IMR-90 (cell line): ENCODE data around the gene ZDHHC14. TPM values are rescaled to one million over a fixed set of nuclear protein-coding genes. Genes with fewer than 3 reads are reported as not detected.

ENCODE experiments used
- ATAC-seq: fragments of 200-7000 bp; cut with Tn5 transposase; 2 replicates; pipeline ENCODE4 v1.9.1; 2020; ENCODE audit warnings: low read depth, mild to moderate bottlenecking, moderate library complexity
- BruUV-seq: library from RNA; stranded (reverse); fragments of 400-500 nt; replicated peaks from 2 replicates; lab custom pipeline; 2021; lab: Mats Ljungman, UMichigan
- CTCF ChIA-PET: fragments of 300-600 bp; formaldehyde crosslinking; extraction: SDS; loops from one replicate; lab custom pipeline; 2021; ENCODE audit warnings: antibody characterized with exemption; lab: Yijun Ruan, JAX
- POLR2A ChIA-PET: fragments of 300-600 bp; sonication (Branson Sonifier 250); formaldehyde crosslinking; loops from one replicate; lab custom pipeline; 2022; ENCODE audit warnings: antibody characterized with exemption; ENCODE audit not compliant: unreplicated experiment; lab: Charles Lee
- DNase-seq: peaks from one replicate; pipeline ENCODE4 v3.0.0; 2013
- H2AFZ ChIP-seq: replicated peaks from 2 replicates; pipeline ENCODE3; 2013; ENCODE audit warnings: low read length, mild to moderate bottlenecking; ENCODE audit not compliant: poor library complexity
- H2AK5ac ChIP-seq: 2 replicates; pipeline ENCODE4 v1.6.1; 2013; ENCODE audit warnings: low read depth, low read length, inconsistent platforms
- H2AK9ac ChIP-seq: replicated peaks from 2 replicates; pipeline ENCODE3; 2013; ENCODE audit warnings: mild to moderate bottlenecking, low read depth, low read length, moderate library complexity; ENCODE audit not compliant: poor library complexity
- H2BK120ac ChIP-seq: 2 replicates; pipeline ENCODE4 v1.6.1; 2013; ENCODE audit warnings: low read depth, low read length, inconsistent platforms
- H2BK15ac ChIP-seq: 3 replicates; pipeline ENCODE4 v1.6.1; 2013; ENCODE audit warnings: low read depth, low read length, inconsistent platforms
- H2BK20ac ChIP-seq: 2 replicates; pipeline ENCODE4 v1.6.1; 2013; ENCODE audit warnings: low read depth, mild to moderate bottlenecking, inconsistent platforms, low read length, moderate library complexity
- H2BK5ac ChIP-seq: 2 replicates; pipeline ENCODE4 v1.6.1; 2013; ENCODE audit warnings: mild to moderate bottlenecking, low read depth, low read length, inconsistent platforms; ENCODE audit not compliant: poor library complexity, severe bottlenecking
- H3K14ac ChIP-seq: replicated peaks from 2 replicates; pipeline ENCODE4 v1.6.1; 2013; ENCODE audit warnings: low read depth, low read length, inconsistent platforms
- H3K18ac ChIP-seq: 2 replicates; pipeline ENCODE4 v1.6.1; 2013; ENCODE audit warnings: low read depth, low read length, control low read depth
- H3K23ac ChIP-seq: 2 replicates; pipeline ENCODE4 v1.6.1; 2013; ENCODE audit warnings: low read depth, low read length, inconsistent platforms
- H3K27ac ChIP-seq: 2 replicates; pipeline ENCODE4 v1.5.1; 2013; ENCODE audit warnings: mild to moderate bottlenecking, control low read depth, low read length; ENCODE audit not compliant: insufficient read depth
- H3K27me3 ChIP-seq: 2 replicates; pipeline ENCODE4 v1.6.1; 2013; ENCODE audit warnings: low read length; ENCODE audit not compliant: control insufficient read depth, insufficient read depth
- H3K36me3 ChIP-seq: 2 replicates; pipeline ENCODE4 v1.6.1; 2013; ENCODE audit warnings: low read length, mixed read lengths; ENCODE audit not compliant: control insufficient read depth, insufficient read depth
- H3K4ac ChIP-seq: 2 replicates; pipeline ENCODE4 v1.6.1; 2013; ENCODE audit warnings: low read depth, low read length, inconsistent platforms
- H3K4me1 ChIP-seq: 2 replicates; pipeline ENCODE4 v1.6.1; 2013; ENCODE audit warnings: low read length, mixed read lengths; ENCODE audit not compliant: control insufficient read depth, insufficient read depth
- H3K4me2 ChIP-seq: 2 replicates; pipeline ENCODE4 v1.6.1; 2013; ENCODE audit warnings: low read depth, mild to moderate bottlenecking, control low read depth, low read length, moderate library complexity
- H3K4me3 ChIP-seq: 2 replicates; pipeline ENCODE4 v1.5.1; 2013; ENCODE audit warnings: low read depth, mild to moderate bottlenecking, control low read depth, low read length, moderate library complexity; ENCODE audit not compliant: insufficient read depth
- H3K56ac ChIP-seq: 2 replicates; pipeline ENCODE4 v1.6.1; 2013; ENCODE audit warnings: low read length, inconsistent platforms; ENCODE audit not compliant: insufficient read depth; ENCODE audit errors: extremely low read depth
- H3K79me1 ChIP-seq, 2 experiments: 2 replicates each; pipeline ENCODE4 v1.6.1; 2013; ENCODE audit warnings: low read length in 2 of 2, inconsistent platforms in 1 of 2, low read depth in 1 of 2
- H3K9ac ChIP-seq: 2 replicates; pipeline ENCODE4 v1.6.1; 2013; ENCODE audit warnings: low read depth, low read length, control low read depth
- H3K9me1 ChIP-seq: 2 replicates; pipeline ENCODE4 v1.6.1; 2013; ENCODE audit warnings: low read length, inconsistent platforms; ENCODE audit not compliant: insufficient read depth
- H3K9me3 ChIP-seq: 2 replicates; pipeline ENCODE4 v1.6.1; 2013; ENCODE audit warnings: low read length; ENCODE audit not compliant: control insufficient read depth, insufficient read depth
- H4K20me1 ChIP-seq: 2 replicates; pipeline ENCODE4 v1.6.1; 2013; ENCODE audit warnings: low read length, inconsistent platforms; ENCODE audit not compliant: insufficient read depth
- H4K5ac ChIP-seq: 2 replicates; pipeline ENCODE4 v1.6.1; 2013; ENCODE audit warnings: mild to moderate bottlenecking, low read depth, low read length, control low read depth
- H4K8ac ChIP-seq, 2 experiments: 2 replicates each; pipeline ENCODE4 v1.6.1; 2013; ENCODE audit warnings: low read depth in 2 of 2, low read length in 2 of 2, control low read depth in 1 of 2, inconsistent platforms in 1 of 2
- H4K91ac ChIP-seq: 2 replicates; pipeline ENCODE4 v1.6.1; 2013; ENCODE audit warnings: low read depth, low read length, inconsistent platforms; ENCODE audit not compliant: insufficient read depth
- BHLHE40 ChIP-seq: fragments of 150-350 bp; IDR thresholded peaks from 2 replicates; pipeline ENCODE4 v1.6.1; 2016; ENCODE audit warnings: mild to moderate bottlenecking, low read depth, low read length
- CEBPB ChIP-seq: IDR thresholded peaks from 2 replicates; pipeline ENCODE4 v1.6.1; 2012; ENCODE audit warnings: low read depth, low read length, improper control_type of control experiment
- FOS ChIP-seq: fragments of 150-350 bp; IDR thresholded peaks from 2 replicates; pipeline ENCODE4 v1.6.1; 2016; ENCODE audit warnings: low read depth, low read length
- MAFK ChIP-seq: IDR thresholded peaks from 2 replicates; pipeline ENCODE4 v1.6.1; 2012; ENCODE audit warnings: low read depth, low read length, improper control_type of control experiment
- MAZ ChIP-seq: IDR thresholded peaks from 2 replicates; pipeline ENCODE4 v1.6.1; 2012; ENCODE audit warnings: low read depth, mild to moderate bottlenecking, low read length, improper control_type of control experiment, moderate library complexity, borderline replicate concordance
- MXI1 ChIP-seq: IDR thresholded peaks from 2 replicates; pipeline ENCODE4 v1.6.1; 2012; ENCODE audit warnings: low read depth, mild to moderate bottlenecking, low read length, moderate library complexity, borderline replicate concordance
- NFE2L2 ChIP-seq: fragments of 150-350 bp; IDR thresholded peaks from 2 replicates; pipeline ENCODE4 v1.6.1; 2016; ENCODE audit warnings: low read depth, mild to moderate bottlenecking, low read length
- RCOR1 ChIP-seq: IDR thresholded peaks from 2 replicates; pipeline ENCODE4 v1.6.1; 2012; ENCODE audit warnings: mild to moderate bottlenecking, low read length, improper control_type of control experiment; ENCODE audit not compliant: insufficient replicate concordance
- RFX5 ChIP-seq: IDR thresholded peaks from 2 replicates; pipeline ENCODE4 v1.8.0; 2012; ENCODE audit warnings: low read depth, mild to moderate bottlenecking, low read length, moderate library complexity
- SMC3 ChIP-seq: fragments of 150-350 bp; IDR thresholded peaks from 2 replicates; pipeline ENCODE4 v1.6.1; 2016; ENCODE audit warnings: low read depth, mild to moderate bottlenecking, antibody characterized with exemption, low read length, moderate library complexity
- WGBS, 2 experiments: methylation state at CpG; one replicate each; pipeline versions ENCODE4 v1.1.5 to v1.1.7; 2013; ENCODE audit warnings: missing lambda C conversion rate in 2 of 2; ENCODE audit not compliant: insufficient read length in 1 of 2; ENCODE audit errors: extremely low coverage in 2 of 2; 5-methylcytosine and 5-hydroxymethylcytosine counted together
- dilution Hi-C: fragments of 300-500 bp; cut with HindIII; formaldehyde crosslinking; loops from one replicate; pipeline ENCODE4 v1.14.3; 2018; ENCODE audit warnings: low sequenced_read_pairs; ENCODE audit not compliant: unreplicated experiment
- in situ Hi-C: fragments of 300-500 bp; cut with MboI; formaldehyde crosslinking; loops from 3 replicates; pipeline ENCODE4 v1.14.3; 2019; ENCODE audit warnings: low sequenced_read_pairs, inconsistent platforms, mixed read lengths
- intact Hi-C: fragments of 100-400 bp; cut with micrococcal nuclease; formaldehyde crosslinking; loops from 2 replicates; pipeline ENCODE4 v1.10.0; 2022
- polyA plus RNA-seq, 3 experiments: library from polyadenylated mRNA; depleted of rRNA; stranded (reverse); fragments of >200 nt; gene quantifications; 2 replicates each; pipeline ENCODE4 v1.2.3, GENCODE V29; 2012; ENCODE audit warnings: low replicate concordance in 1 of 3
- total RNA-seq: library from RNA; depleted of rRNA; stranded (reverse); fragments of >200 nt; gene quantifications from 2 replicates; pipeline ENCODE4 v1.2.3, GENCODE V29; 2012
- TF ChIP-seq, protein P1 (sequence below): fragments of 150-350 bp; IDR thresholded peaks from 2 replicates; pipeline ENCODE4 v1.6.1; 2016; ENCODE audit warnings: low read depth, mild to moderate bottlenecking, low read length, moderate library complexity, borderline replicate concordance
- TF ChIP-seq, protein P2 (sequence below): fragments of 150-350 bp; IDR thresholded peaks from 2 replicates; pipeline ENCODE4 v1.6.1; 2017; ENCODE audit warnings: mild to moderate bottlenecking, antibody characterized with exemption, low read length, low read depth
- TF ChIP-seq, protein P3 (sequence below): conservative IDR thresholded peaks from 2 replicates; pipeline ENCODE4 v1.5.1; 2012; ENCODE audit warnings: mild to moderate bottlenecking, low read depth, low read length, improper control_type of control experiment

The ZDHHC14 gene
- total and polyA plus RNA-seq, 2 of the 4 experiments (the other 2 are of a cell fraction): 0.90 to 2.0 TPM

DNA sequence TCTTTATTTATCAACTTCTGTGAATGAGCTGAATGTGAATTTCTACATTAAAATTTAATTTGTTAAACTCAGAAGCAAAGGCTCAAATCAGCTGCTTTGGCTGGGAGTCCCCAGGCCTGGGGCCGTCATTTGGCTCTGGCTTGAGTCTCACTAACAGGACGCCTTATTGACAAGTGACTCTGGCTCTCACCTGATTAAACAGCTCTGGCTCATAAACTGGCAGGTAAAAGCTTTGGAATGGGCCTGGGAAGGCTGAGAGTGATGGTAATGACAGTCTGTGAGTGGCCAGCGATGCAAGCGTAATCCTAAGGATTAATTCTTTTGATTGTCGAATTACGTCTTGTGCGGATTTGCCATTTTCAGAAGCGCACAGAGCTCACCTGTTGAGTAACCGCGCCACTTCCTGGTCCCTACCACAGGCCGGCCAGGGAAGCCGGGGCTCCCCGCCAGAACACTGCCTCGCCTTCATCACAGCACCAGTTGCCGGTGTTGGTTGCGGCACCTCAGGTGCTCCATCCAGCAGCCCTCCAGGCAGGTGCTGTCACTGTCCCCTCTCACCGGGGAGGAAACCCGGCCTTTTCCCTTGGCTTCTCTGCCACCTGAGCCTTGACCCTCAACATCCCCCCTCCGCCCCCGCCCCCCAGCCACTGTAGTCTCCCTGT is 110.7 kb downstream of the ZDHHC14 start:
- no peak overlapping the region for H4K8ac ChIP-seq
- dilution Hi-C loops (no loop called here), in situ Hi-C loops (no loop called here), intact Hi-C loops (no loop called here)
- POLR2A ChIA-PET: no interaction called here
- H3K36me3 ChIP-seq: no peaks in the 10 kb centered on the region
- no peak overlapping the region for H3K56ac ChIP-seq
- H2BK20ac ChIP-seq: no peak overlapping the region
- no peak overlapping the region for H2AK9ac ChIP-seq
- no peak overlapping the region for H3K4me3 ChIP-seq
- no peak overlapping the region for H3K18ac ChIP-seq
- ATAC-seq (no peak), DNase-seq (no peak)
- BruUV-seq: no TSS peak
- 92% methylated on average over 14 of the region's 20 CpGs; no CpG with 5 or more reads in 1 of the 2 experiments for WGBS, 2 experiments
- no peak overlapping the region for H3K14ac ChIP-seq
- no peaks in the 10 kb centered on the region; the same call in 1 of the 2 replicates for H3K4me1 ChIP-seq
- no peak overlapping the region for H2AFZ ChIP-seq
- H2BK15ac ChIP-seq: no peak overlapping the region
- no peak overlapping the region for H3K4ac ChIP-seq
- no peaks in the 10 kb centered on the region for H3K9me1 ChIP-seq
- no peak overlapping the region for H4K91ac ChIP-seq
- TF ChIP-seq FOS (no peak), MAZ (no peak), SMC3 (no peak), CEBPB (no peak), BHLHE40 (no peak), MAFK (no peak), RFX5 (no peak), MXI1 (no peak), NFE2L2 (no peak), RCOR1 (no peak)
- TF ChIP-seq, protein P1, sequence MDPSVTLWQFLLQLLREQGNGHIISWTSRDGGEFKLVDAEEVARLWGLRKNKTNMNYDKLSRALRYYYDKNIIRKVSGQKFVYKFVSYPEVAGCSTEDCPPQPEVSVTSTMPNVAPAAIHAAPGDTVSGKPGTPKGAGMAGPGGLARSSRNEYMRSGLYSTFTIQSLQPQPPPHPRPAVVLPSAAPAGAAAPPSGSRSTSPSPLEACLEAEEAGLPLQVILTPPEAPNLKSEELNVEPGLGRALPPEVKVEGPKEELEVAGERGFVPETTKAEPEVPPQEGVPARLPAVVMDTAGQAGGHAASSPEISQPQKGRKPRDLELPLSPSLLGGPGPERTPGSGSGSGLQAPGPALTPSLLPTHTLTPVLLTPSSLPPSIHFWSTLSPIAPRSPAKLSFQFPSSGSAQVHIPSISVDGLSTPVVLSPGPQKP: no peak
- TF ChIP-seq, protein P2, sequence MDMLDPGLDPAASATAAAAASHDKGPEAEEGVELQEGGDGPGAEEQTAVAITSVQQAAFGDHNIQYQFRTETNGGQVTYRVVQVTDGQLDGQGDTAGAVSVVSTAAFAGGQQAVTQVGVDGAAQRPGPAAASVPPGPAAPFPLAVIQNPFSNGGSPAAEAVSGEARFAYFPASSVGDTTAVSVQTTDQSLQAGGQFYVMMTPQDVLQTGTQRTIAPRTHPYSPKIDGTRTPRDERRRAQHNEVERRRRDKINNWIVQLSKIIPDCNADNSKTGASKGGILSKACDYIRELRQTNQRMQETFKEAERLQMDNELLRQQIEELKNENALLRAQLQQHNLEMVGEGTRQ: no peak
- TF ChIP-seq, protein P3, sequence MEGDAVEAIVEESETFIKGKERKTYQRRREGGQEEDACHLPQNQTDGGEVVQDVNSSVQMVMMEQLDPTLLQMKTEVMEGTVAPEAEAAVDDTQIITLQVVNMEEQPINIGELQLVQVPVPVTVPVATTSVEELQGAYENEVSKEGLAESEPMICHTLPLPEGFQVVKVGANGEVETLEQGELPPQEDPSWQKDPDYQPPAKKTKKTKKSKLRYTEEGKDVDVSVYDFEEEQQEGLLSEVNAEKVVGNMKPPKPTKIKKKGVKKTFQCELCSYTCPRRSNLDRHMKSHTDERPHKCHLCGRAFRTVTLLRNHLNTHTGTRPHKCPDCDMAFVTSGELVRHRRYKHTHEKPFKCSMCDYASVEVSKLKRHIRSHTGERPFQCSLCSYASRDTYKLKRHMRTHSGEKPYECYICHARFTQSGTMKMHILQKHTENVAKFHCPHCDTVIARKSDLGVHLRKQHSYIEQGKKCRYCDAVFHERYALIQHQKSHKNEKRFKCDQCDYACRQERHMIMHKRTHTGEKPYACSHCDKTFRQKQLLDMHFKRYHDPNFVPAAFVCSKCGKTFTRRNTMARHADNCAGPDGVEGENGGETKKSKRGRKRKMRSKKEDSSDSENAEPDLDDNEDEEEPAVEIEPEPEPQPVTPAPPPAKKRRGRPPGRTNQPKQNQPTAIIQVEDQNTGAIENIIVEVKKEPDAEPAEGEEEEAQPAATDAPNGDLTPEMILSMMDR: no peak
- H2BK5ac ChIP-seq: no peak overlapping the region
- H2AK5ac ChIP-seq: no peak overlapping the region
- H3K79me1 ChIP-seq: no peaks in the 10 kb centered on the region
- H3K9ac ChIP-seq: no peak overlapping the region
- H3K23ac ChIP-seq: no peak overlapping the region
- no peak overlapping the region for H3K27ac ChIP-seq
- CTCF ChIA-PET: no interaction called here
- H4K5ac ChIP-seq: no peak overlapping the region
- peaks cover 6% of the 10 kb centered on the region; the same call in 1 of the 2 replicates for H3K27me3 ChIP-seq
- H4K20me1 ChIP-seq: no peaks in the 10 kb centered on the region
- H3K4me2 ChIP-seq: no peak overlapping the region
- no peak overlapping the region for H2BK120ac ChIP-seq
- H3K9me3 ChIP-seq: 0 out of 2 replicates have a peak, but pooled peaks cover 2% of the 10 kb centered on the region
